GM06990 (cell line): ENCODE data around the gene AP2B1.
A peak's percentile ranks its signal among the peaks of the same experiment; 100 is the strongest.

Experiments
- DNase-seq: peaks from one replicate; pipeline ENCODE4 v3.0.0-alpha.2; 2011; ENCODE audit not compliant: insufficient read length; ENCODE audit errors: extremely low read depth
- H3K27me3 ChIP-seq: replicated peaks from 2 replicates; pipeline ENCODE4 v1.6.0; 2011; ENCODE audit warnings: low read length; ENCODE audit not compliant: control insufficient read depth, insufficient read depth
- H3K36me3 ChIP-seq: 2 replicates; pipeline ENCODE4 v1.5.1; 2011; ENCODE audit warnings: low read length; ENCODE audit not compliant: control insufficient read depth, insufficient read depth
- H3K4me3 ChIP-seq: replicated peaks from 2 replicates; pipeline ENCODE4 v1.5.1; 2011; ENCODE audit warnings: low read depth, mild to moderate bottlenecking, control low read depth, low read length
- TF ChIP-seq, protein P1 (sequence below): IDR thresholded peaks from 2 replicates; pipeline ENCODE4 v1.5.1; 2011; ENCODE audit warnings: low read length, control low read depth, mild to moderate bottlenecking, inconsistent platforms; ENCODE audit not compliant: insufficient read depth, poor library complexity, severe bottlenecking

AP2B1 gene

DNA sequence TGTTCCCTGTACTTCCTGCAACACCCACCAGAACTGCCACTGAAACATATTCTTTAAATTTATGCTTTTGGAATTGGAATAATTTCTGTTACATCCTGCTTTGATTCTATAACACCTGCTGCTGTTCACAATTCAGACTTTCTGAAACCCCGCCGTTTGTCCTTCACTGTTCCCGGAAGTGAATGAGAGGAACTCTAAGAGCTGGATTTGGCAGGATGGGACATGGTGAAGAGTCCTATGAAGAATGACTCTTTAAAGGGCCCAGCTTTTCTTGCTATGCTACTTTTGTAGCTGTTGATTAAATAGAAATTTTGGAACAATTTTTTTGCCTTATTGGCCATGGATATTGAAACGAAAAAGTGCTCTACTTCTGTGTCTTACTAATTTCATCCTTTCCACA, 8.9 kb downstream of the AP2B1 start:
- H3K27me3 ChIP-seq = no peaks in the 10 kb centered on the region
- H3K36me3 ChIP-seq = peaks cover 12% of the 10 kb centered on the region
- H3K4me3 ChIP-seq = no peak overlapping the region
- TF ChIP-seq, protein P1, sequence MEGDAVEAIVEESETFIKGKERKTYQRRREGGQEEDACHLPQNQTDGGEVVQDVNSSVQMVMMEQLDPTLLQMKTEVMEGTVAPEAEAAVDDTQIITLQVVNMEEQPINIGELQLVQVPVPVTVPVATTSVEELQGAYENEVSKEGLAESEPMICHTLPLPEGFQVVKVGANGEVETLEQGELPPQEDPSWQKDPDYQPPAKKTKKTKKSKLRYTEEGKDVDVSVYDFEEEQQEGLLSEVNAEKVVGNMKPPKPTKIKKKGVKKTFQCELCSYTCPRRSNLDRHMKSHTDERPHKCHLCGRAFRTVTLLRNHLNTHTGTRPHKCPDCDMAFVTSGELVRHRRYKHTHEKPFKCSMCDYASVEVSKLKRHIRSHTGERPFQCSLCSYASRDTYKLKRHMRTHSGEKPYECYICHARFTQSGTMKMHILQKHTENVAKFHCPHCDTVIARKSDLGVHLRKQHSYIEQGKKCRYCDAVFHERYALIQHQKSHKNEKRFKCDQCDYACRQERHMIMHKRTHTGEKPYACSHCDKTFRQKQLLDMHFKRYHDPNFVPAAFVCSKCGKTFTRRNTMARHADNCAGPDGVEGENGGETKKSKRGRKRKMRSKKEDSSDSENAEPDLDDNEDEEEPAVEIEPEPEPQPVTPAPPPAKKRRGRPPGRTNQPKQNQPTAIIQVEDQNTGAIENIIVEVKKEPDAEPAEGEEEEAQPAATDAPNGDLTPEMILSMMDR = no peak
- no peak for DNase-seq

DNA sequence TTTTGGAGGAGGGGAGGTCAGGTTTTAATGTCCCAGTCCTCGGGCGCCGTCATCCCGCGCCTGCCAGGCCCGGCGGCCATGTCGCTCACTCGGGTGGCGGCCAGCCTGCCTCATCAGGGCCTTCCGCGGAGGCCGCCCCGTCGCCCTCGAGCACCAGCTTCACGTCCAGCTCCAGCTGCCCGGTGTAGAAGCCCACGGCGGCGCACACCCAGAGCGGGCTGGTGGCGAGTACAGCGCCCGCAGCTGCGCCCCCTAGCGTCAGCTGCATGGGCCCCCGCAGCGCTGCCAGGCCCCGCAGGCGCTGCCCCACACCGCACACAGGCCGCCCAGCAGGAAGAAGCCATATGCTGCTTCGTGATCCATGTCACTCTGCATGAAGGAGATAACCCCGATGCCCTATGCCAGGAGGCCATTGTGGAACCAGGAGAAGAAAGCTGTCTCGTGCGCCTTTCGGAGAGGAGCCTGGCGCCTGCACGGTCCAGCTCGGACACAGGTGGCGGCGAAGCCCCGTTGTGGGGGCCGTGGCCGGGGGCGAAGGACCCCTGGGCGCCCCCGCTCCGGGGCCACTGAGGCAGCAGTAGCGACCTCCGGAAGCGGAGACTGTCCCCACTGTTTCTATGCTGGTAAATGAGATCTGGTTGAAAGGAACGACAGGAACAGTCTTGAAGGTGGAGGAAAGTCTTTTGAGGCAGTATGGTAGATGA, 9.6 kb downstream of the AP2B1 start:
- Histone ChIP-seq H3K36me3 (peaks cover 12% of the 10 kb centered on the region), H3K4me3 (no peak overlapping the region)
- DNase-seq = peak; percentile 11

DNA sequence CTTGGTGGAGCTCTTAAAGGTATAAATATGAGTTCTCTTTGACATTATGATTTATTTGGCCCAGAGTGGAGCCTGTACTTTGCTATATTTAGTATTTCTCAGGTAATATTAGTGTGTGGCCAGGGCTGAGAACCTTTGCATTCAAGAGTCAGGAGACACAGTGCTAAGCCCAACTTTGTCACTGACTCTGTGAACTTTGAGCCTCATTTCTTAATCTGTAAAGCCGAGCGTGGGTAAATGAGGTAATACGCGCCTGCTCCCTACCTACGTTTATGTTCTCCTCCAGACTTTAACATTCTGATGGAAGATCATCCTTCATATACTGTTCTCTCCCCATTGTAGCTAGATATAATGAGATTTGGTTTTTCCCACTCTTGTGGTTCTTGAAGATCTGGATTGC, 10.5 kb downstream of the AP2B1 start:
- no peaks in the 10 kb centered on the region for H3K27me3 ChIP-seq
- peaks cover 12% of the 10 kb centered on the region for H3K36me3 ChIP-seq
- TF ChIP-seq, protein P1 = no peak

More for the DNA sequence above, 9.6 kb downstream of the AP2B1 start:
- TF ChIP-seq, protein P1 = no peak
- no peaks in the 10 kb centered on the region for H3K27me3 ChIP-seq

DNA sequence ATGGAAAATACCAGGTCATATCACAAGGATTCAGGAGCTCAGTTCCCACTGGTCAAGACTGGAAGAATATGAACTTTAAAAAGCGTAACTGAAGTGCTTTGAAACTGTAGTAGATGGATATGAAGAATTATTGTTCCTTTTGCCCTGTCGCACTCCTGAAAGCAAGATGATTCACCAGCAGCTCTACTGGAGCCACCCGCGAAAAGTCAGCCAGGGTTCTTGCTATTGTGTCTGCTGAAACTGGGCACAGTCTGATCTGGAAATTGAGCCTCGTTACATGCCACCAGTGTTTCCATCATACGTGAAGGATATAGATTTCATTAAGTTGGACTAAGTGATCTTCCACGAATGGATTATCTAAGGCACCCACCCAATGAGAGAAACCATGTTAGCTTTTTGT, 16.6 kb downstream of the AP2B1 start:
- Histone ChIP-seq H3K4me3 (no peak overlapping the region), H3K36me3 (no peaks in the 10 kb centered on the region; the same call in none of the 2 replicates), H3K27me3 (no peaks in the 10 kb centered on the region)
- TF ChIP-seq, protein P1 = no peak
- no peak for DNase-seq

More for the DNA sequence above, 10.5 kb downstream of the AP2B1 start:
- no peak overlapping the region for H3K4me3 ChIP-seq
- no peak for DNase-seq

DNA sequence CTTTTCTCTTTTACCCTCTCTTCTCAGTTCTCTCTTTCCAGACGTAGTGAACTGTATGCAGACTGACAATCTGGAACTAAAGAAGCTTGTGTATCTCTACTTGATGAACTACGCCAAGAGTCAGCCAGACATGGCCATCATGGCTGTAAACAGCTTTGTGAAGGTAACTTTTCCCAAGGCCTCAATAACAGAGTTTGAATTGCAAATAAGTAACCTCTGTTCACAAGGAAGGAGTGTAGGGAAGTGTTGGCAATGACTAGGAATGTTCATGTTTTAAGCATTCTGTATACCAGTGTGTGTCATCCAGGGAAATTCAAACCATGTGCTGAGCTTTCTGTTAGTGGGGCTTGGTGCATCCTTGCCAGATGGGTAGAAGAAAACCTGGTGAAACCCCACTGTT, 18.6 kb downstream of the AP2B1 start:
- TF ChIP-seq, protein P1 = no peak
- no peak for DNase-seq
- Histone ChIP-seq H3K4me3 (no peak overlapping the region), H3K36me3 (peaks cover 1% of the 10 kb centered on the region), H3K27me3 (no peaks in the 10 kb centered on the region)
